Cardiac fibroblast (primary cell): ENCODE results near the gene TJP2.
A peak's percentile ranks its signal among the peaks of the same experiment; 100 is the strongest.

Experiments used
- DNase-seq, 2 donors: peaks; one replicate each; pipeline versions ENCODE4 v3.0.0 to v3.0.0-alpha.2; 2010; ENCODE audit warnings: low read depth in 2 of 2
- H3K4me3 ChIP-seq, 2 donors: replicated peaks in 1 of 2; 1 replicate in 1 of 2; 2 replicates in 1 of 2; pipeline ENCODE4 v1.5.1; 2011; ENCODE audit warnings: low read depth in 2 of 2, low read length in 2 of 2, mild to moderate bottlenecking in 2 of 2, moderate library complexity in 1 of 2
- CTCF ChIP-seq: IDR thresholded peaks from one replicate; pipeline ENCODE4 v1.5.1; 2011; ENCODE audit warnings: low read depth, mild to moderate bottlenecking, low read length, inconsistent platforms

The TJP2 gene

DNA sequence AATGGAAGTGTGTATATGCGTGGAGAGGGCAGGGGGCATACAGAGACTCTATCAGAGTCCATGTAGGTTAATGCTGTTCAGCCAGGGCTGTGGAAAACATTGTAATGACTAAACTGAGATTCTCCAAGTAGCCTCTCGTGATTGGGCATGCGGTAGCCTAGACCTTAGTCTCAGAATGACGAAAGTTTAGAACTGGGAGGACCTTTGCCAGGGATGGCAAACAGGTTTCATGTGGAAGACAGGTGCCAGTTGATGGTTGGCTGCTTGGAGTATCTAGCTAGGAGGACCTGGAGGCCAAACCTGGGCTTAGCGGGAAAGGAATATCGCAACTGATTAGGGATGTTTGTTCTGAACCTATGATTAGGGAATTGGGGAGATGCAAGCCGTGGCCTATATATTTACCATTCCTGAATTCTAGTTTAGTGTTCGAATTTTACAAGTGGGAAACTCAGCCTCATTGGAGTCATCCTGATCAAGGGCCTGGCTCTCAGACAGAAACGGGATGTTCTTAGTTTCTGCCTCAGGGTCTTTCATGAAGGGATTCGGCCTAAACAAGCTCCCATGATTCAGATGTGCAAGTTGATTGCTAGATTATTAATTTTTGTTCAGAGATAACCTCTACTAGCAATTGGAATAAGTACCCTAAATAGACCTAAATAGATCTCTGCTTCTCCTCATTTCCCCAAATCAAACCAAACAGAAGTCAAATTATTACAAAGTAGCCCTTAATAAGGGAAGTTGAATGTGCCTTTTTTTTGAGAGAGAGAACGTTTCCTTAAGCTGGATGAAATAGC lies 26.8 kb upstream of the TJP2 start:
- no peak for DNase-seq
- H3K4me3 ChIP-seq = no peak overlapping the region
- TF ChIP-seq CTCF = no peak

DNA sequence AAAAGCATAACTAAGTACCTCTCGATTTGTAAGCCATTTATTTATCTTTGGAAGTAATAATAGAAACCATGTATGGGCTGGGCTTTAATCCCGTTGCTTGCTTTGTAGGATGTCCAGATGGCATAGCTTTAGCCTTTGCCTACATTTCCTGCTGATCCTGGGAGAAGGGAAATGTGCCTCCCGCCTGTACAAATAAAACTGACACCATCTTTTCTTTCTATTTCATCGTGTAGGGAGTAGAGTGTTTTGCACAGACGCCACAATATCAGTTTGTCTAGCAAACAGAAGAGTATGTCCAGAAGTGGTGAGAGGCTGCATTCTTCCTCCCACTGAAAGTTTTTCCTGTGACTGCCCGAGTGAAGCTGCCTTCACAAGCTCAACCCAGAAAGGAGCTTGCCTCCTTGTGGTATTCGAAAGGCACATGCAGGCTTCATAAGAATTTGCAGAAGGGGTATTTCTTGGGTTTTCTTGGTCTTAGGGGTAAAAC lies 24.7 kb upstream of the TJP2 start:
- peak; percentile 48 for TF ChIP-seq CTCF
- DNase-seq = peak; percentile 67 to 89
- H3K4me3 ChIP-seq = peak overlapping the region in 1 of 2 donors; percentile 13

GRCh38 chr9:69151506-69151905 lies 22.6 kb upstream of the TJP2 start:
- TF ChIP-seq CTCF = no peak
- no peak overlapping the region for H3K4me3 ChIP-seq
- DNase-seq = no peak

- H3K4me3 ChIP-seq = no peak overlapping the region
- no peak for TF ChIP-seq CTCF
Measured at GRCh38 chr9:69153707-69154521, 20.2 kb upstream of the TJP2 start.

DNA sequence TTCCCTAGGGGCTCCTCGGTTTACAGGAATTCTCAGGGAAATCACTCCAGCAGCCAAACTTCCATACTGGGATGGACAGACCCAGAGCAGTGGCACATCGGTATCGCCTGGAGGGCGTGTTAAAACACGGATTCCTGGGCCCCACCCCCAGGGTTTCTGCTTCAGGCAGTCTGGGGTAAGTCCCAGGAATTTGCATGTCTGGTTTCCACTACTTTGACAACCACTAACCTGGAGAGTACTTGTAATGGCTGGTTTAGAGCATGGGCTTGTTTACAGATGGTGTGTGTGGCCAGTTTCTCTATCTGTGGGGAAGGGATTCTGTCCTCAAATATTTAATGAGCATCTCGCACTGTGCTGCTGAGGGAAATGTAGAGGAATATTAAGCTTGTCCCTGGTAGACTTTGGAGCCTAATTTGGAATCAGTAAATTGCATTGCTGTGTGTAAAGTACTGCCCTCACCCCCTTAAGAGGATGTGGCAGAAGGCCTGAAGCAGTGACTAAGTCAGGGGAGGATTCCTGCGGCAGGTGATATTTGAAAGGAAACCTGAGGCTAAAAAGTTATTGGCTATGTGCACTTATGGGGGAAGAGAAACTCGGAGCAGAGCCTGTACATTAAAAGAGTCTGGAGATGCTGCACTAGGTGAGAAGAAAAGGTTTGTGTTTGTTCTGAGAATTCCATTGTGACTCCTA lies 18.6 kb upstream of the TJP2 start:
- DNase-seq = no peak
- H3K4me3 ChIP-seq = no peak overlapping the region
- TF ChIP-seq CTCF = no peak

More at GRCh38 chr9:69153707-69154521, 20.2 kb upstream of the TJP2 start:
- no peak for DNase-seq

DNA sequence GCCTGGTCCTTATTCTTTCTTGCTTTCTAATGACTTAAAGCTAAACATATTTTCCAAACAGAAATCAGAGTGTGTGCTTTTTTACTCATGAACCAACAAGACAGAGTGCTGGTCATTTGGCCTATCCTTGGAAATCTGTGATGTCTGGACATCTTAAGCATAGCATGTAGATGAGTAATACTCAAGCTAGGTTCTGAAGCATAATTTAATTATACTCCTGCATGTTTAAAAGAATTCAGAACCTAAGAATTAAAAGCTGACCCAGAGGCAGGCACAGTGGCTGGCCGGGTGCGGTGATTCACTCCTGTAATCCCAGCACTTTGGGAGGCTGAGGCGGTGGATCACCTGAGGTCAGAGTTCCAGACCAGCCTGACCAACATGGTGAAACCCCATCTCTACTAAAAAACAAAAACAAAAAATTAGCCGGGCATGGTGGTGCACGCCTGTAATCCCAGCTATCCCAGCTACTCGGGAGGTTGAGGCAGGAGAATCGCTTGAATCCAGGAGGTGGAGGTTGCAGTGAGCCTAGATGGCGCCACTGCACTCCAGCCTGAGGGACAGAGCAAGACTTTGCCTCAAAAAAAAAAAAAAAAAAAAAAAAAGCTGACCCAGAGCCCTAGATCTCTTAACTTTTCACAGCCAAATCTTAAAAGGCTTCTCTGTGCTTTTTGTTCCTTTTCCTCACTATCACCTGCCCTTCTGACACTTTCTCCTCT lies 16.2 kb upstream of the TJP2 start:
- peak in 1 of 2 donors; percentile 70 for DNase-seq
- TF ChIP-seq CTCF = peak; percentile 39
- no peak overlapping the region for H3K4me3 ChIP-seq
